GM12891 (cell line): ENCODE results near the gene F2RL1.

ENCODE experiments used
- POLR2AphosphoS5 ChIP-seq: IDR thresholded peaks from 2 replicates; pipeline ENCODE4 v1.6.1; 2011; ENCODE audit warnings: low read depth, low read length, control low read depth
- TAF1 ChIP-seq: IDR thresholded peaks from 2 replicates; pipeline ENCODE4 v1.6.1; 2011; ENCODE audit warnings: low read depth, low read length, control low read depth

DNA sequence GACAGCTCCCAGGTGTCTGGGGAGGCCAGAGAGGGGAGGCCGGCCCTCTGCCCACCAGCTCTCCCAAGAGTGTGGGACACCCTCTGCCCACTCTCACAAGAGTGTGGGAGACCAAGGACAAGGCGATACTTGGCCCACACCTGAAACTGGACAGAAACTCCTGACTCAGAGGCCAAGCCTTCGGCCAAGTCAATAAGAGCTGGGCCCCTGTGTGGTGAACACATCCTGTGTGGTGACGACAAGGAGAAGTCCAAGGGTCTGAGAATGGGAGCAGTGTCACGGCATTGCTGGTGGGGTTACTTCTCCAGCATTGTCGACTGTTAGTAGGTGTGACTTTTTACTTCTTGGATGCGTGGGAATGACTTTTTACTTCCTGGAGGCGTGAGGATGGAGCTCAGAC lies 14.6 kb upstream of the F2RL1 start:
- no peak for TF ChIP-seq POLR2AphosphoS5
- TF ChIP-seq TAF1 = no peak
